Measurements from ENCODE around the gene FAM193A.

GRCh38 chr4:2515830-2516550 is 20.5 kb upstream of the FAM193A start:
- no peak for TF ChIP-seq CTCF (IDR thresholded peaks at IDR 0.05)
- no peak for TF ChIP-seq POLR2A (IDR thresholded peaks at IDR 0.05)
